Upper lobe of right lung (tissue), 1 donor: Measurements from ENCODE around the gene SULT1C2. TPM values are rescaled to one million over a fixed set of nuclear protein-coding genes. Genes with fewer than 3 reads are reported as not detected.

Experiments
- ATAC-seq: fragments of 200-7000 bp; cut with Tn5 transposase; one replicate; pipeline ENCODE4 v1.9.1; 2020; ENCODE audit warnings: mild to moderate bottlenecking, moderate library complexity
- DNase-seq: peaks from one replicate; pipeline ENCODE4 v3.0.0-alpha.2; 2020
- H3K27ac ChIP-seq: fragments of 200-600 bp; one replicate; pipeline ENCODE4 v1.8.0; 2022
- H3K27me3 ChIP-seq: fragments of 200-600 bp; one replicate; pipeline ENCODE4 v1.8.0; 2022; ENCODE audit warnings: mild to moderate bottlenecking
- H3K36me3 ChIP-seq: fragments of 200-600 bp; one replicate; pipeline ENCODE4 v1.8.0; 2022
- H3K4me1 ChIP-seq: fragments of 200-600 bp; one replicate; pipeline ENCODE4 v1.8.0; 2022
- H3K4me3 ChIP-seq: fragments of 200-600 bp; one replicate; pipeline ENCODE4 v1.8.0; 2022; ENCODE audit warnings: mild to moderate bottlenecking
- H3K9me3 ChIP-seq: fragments of 200-600 bp; one replicate; pipeline ENCODE4 v1.8.0; 2022
- intact Hi-C: fragments of 100-400 bp; cut with DNase I; formaldehyde crosslinking; loops from one replicate; pipeline ENCODE4 v1.11.0; 2022
- total RNA-seq: library from RNA; stranded (reverse); fragmentation: NEBNext Ultra II Directional; extraction: Animal tissue kit (Norgen Biotek cat#: 25700); gene quantifications from one replicate; pipeline ENCODE4 v1.2.1, GENCODE V29; 2021
- TF ChIP-seq, protein P1 (sequence below): fragments of 200-600 bp; IDR thresholded peaks from one replicate; pipeline ENCODE4 v1.8.0; 2022; ENCODE audit warnings: antibody characterized with exemption
- donor health status: DM: no; HTN: yes; CAD: no; lungs with severe emphysema.

Gene SULT1C2
- total RNA-seq, 1 donor from 2014 or later: 5.8 TPM

DNA sequence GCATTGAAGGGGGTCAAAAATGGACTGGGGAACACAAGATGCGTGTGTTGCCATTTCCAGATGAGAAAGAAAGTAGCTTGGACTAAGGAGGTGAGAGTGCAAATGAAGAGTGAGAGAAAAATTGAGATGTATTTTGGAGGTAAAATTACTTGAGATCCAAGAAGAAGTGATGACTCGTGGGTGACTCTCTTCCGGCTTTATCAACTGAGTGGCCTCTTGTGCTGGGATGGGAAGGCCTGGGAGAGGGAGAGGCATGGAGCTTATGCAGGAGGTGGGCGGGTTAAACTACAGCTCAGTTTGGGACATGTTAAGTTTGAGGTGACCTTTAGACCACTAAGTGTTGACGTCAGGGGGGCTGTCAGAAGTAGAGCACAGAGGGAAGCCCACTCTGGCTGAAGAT is 34.9 kb downstream of the SULT1C2 start:
- no peak for ATAC-seq
- Histone ChIP-seq H3K27me3 (no peaks in the 10 kb centered on the region), H3K4me3 (no peak overlapping the region), H3K27ac (no peak overlapping the region), H3K4me1 (no peaks in the 10 kb centered on the region), H3K9me3 (no peaks in the 10 kb centered on the region), H3K36me3 (no peaks in the 10 kb centered on the region)
- intact Hi-C loops: no loop called here
- DNase-seq: no peak
- TF ChIP-seq, protein P1, sequence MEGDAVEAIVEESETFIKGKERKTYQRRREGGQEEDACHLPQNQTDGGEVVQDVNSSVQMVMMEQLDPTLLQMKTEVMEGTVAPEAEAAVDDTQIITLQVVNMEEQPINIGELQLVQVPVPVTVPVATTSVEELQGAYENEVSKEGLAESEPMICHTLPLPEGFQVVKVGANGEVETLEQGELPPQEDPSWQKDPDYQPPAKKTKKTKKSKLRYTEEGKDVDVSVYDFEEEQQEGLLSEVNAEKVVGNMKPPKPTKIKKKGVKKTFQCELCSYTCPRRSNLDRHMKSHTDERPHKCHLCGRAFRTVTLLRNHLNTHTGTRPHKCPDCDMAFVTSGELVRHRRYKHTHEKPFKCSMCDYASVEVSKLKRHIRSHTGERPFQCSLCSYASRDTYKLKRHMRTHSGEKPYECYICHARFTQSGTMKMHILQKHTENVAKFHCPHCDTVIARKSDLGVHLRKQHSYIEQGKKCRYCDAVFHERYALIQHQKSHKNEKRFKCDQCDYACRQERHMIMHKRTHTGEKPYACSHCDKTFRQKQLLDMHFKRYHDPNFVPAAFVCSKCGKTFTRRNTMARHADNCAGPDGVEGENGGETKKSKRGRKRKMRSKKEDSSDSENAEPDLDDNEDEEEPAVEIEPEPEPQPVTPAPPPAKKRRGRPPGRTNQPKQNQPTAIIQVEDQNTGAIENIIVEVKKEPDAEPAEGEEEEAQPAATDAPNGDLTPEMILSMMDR: no peak

DNA sequence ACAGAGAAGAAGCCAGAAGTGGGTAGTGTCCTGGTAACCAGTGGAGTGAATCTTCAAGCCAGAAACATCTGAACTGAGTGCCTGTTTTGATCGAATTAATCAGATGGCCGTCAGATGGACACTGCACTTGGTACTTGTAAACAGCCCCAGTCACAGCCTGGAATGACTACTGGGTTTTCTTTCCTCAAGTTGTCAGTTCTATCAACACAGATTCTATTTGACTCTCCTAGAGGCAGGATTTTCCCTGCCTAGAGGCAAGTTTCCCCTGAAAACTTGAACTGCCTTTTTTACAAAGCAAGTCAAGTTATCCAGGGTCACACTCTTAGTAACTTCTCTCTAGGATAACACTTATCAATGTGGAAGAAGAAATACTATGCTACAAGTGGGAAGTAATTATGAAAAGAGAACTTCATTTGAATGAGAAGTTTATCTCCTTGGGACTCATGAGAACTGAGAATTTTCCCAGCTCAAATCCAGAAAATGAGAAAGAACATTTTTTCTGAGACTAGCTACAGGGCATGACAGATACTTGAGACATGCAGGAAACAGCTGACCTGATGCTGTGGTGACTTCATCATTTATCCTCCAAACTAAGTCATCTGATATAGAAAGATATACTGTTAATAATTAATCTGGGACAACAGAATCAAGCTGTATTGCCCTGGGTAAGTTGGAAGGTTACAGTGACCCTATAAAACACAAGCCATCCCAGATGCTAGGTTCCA is 36.0 kb downstream of the SULT1C2 start:
- intact Hi-C loops: no loop called here
- no peak overlapping the region for H3K4me3 ChIP-seq
- H3K4me1 ChIP-seq: no peaks in the 10 kb centered on the region
- DNase-seq: no peak
- H3K36me3 ChIP-seq: no peaks in the 10 kb centered on the region
- H3K9me3 ChIP-seq: no peaks in the 10 kb centered on the region
- H3K27ac ChIP-seq: no peak overlapping the region
- no peaks in the 10 kb centered on the region for H3K27me3 ChIP-seq
- TF ChIP-seq, protein P1: no peak
- ATAC-seq: no peak

DNA sequence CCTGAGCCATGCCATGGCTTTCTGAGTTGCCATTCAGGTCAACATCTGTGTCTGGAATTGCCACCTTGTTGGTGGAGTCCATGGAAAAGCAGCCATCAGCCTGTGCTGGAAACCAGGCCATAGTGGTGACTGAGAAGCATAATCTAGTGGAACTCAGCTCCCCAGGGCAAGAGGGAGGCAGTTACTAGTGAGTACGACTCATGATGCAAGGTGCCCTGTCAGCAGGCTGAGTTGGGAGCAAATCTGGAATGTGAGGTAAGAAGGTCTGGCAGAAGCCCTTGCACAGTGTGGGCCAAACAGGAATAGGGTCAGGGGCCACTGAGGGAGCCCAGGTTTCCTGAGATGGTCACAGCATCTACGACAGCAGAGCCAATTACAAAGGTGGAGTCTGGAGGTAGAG is 37.1 kb downstream of the SULT1C2 start:
- Histone ChIP-seq H3K27me3 (no peaks in the 10 kb centered on the region), H3K4me3 (no peak overlapping the region), H3K4me1 (no peaks in the 10 kb centered on the region), H3K27ac (no peak overlapping the region), H3K9me3 (no peaks in the 10 kb centered on the region), H3K36me3 (no peaks in the 10 kb centered on the region)
- intact Hi-C loops: no loop called here
- ATAC-seq: no peak
- no peak for DNase-seq
- TF ChIP-seq, protein P1: no peak

DNA sequence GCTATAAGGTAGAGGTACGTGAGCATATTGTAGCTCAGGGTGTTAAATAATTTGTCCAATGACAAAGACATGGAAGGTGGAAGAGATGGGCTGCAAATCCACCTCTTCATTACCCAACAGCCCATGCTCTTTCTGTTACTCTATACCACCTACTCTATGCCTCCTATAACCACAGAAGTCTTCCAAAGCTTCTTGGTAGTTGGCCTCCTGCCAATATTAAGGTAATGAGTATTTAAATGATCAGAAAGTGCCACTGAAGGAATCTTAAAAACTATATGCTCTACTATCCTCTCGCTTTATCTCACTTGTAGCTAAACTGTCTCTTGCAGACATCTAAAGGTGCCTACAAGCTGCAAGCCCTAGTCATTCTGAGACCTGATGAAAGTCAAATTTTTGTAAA is 41.1 kb downstream of the SULT1C2 start:
- DNase-seq (no peak), ATAC-seq (no peak)
- TF ChIP-seq, protein P1: no peak
- no peaks in the 10 kb centered on the region for H3K9me3 ChIP-seq
- H3K4me1 ChIP-seq: no peaks in the 10 kb centered on the region
- no peak overlapping the region for H3K4me3 ChIP-seq
- H3K27me3 ChIP-seq: no peaks in the 10 kb centered on the region
- no peak overlapping the region for H3K27ac ChIP-seq
- intact Hi-C loops: no loop called here
- no peaks in the 10 kb centered on the region for H3K36me3 ChIP-seq

DNA sequence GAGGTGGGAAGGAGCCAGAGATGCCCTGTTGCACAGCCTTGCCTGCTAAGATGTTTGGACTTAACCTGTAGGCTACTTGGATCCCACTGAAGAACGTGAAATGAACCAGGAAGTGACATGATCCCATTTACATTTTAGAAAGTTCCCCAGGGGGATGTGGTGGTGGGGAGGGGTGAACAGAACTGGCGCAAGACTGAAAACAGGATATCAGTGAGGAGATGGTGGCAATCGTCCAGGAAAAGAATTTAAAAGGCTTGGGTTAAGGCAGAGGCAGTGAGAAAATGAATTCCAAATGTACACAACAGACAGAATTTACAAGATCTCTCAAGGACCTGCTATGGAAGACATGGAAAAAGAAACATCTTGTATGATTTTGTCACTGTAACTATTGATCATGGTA is 42.3 kb downstream of the SULT1C2 start:
- H3K27me3 ChIP-seq: no peaks in the 10 kb centered on the region
- no peaks in the 10 kb centered on the region for H3K4me1 ChIP-seq
- H3K27ac ChIP-seq: no peak overlapping the region
- H3K36me3 ChIP-seq: no peaks in the 10 kb centered on the region
- intact Hi-C loops: no loop called here
- no peaks in the 10 kb centered on the region for H3K9me3 ChIP-seq
- no peak for ATAC-seq
- no peak overlapping the region for H3K4me3 ChIP-seq
- TF ChIP-seq, protein P1: no peak
- no peak for DNase-seq

DNA sequence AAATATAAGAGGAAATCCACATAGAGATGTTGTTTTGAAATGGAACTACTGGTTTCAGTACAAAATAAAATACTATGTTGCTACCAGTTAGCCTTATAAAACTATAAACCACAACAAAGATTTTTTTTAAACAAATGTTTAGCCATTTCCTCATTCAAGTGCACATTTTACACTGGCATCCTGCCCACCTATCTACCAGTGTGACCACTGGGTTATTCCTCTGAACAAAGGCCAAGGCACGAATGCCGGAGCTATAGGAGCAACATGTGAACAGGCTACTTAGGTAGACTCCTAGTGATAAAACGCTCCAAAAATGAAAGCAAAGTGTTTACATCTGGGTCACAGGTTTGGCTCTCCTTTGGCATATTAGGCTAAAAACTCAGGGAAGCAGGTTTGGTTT is 57.3 kb downstream of the SULT1C2 start:
- no peaks in the 10 kb centered on the region for H3K9me3 ChIP-seq
- no peak overlapping the region for H3K4me3 ChIP-seq
- TF ChIP-seq, protein P1: no peak
- H3K27me3 ChIP-seq: no peaks in the 10 kb centered on the region
- no peak for ATAC-seq
- DNase-seq: no peak
- H3K4me1 ChIP-seq: no peaks in the 10 kb centered on the region
- H3K36me3 ChIP-seq: no peaks in the 10 kb centered on the region
- intact Hi-C loops: no loop called here
- H3K27ac ChIP-seq: no peak overlapping the region
